DMS153 treated with DMSO at 0.1 percent for 48 hours (cell line): ENCODE results near the gene CZIB.

ENCODE experiments used
- DNase-seq: peaks from one replicate; lab custom pipeline; 2025; ENCODE audit not compliant: unreplicated experiment; lab: John Stamatoyannopoulos, UW

The CZIB gene

DNA sequence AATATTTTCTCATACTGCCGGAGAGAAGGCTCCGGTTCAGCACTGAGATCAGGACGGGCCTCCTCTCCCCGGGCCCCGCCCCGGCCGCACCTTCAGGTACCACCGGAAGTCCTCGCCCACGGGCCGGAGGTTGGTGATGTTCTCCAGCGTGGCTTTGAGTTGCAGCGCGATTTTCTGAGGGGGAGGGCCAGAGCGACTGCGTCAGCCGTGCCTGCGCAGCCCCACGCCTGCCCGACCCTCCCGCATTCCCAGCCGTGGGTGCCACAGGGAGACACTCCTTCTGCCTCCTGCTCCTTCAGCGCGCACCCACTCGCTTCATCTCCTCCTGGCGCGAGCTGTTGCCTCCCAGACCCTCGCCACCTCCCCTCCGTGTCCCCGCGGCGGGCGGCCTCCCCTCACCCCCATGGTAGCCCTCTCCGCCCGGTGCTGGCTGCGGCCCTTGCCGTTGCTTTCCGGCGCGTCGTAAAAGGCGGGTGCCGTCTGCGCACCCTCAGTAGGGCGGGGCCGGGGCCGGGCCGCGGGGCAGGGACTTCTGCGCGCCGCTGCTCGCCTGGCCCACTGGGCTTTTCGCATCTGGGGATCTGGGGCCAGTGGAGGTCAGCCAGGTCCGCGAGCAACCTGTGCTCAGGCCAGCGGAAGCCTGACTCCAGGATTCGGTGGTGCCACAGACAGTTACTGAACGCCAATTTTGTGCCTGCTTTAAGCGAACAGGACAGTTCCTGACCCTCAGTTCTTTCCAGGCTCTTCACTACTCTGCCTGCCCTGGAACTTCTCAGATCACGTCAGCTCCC is at the start of gene CZIB:
CZIB (minus strand) TSS at position 464 of the 791 bp plus-strand sequence; CDS start at position 405, 59 bp downstream.
- peak; percentile 77 for DNase-seq

DNA sequence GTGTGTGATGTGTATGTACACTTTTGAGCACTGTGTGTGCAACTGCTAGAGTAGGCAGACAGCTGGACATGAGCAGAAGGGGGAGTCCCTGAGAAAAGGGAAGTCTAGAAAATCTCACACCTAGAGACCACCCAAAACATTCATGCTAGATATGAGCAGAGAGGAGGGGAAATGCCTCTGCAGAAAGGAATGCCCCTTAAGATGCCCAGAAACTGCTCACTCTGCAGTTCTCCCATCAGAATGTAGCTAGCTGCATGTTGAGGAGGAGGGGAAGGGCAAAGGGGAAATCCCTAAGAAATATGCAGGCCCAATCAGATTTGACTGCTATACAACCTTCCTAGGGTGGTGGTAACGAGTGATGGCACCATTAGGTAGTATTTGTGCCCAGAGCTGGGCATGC is 49.7 kb upstream of the CZIB start:
- no peak for DNase-seq

DNA sequence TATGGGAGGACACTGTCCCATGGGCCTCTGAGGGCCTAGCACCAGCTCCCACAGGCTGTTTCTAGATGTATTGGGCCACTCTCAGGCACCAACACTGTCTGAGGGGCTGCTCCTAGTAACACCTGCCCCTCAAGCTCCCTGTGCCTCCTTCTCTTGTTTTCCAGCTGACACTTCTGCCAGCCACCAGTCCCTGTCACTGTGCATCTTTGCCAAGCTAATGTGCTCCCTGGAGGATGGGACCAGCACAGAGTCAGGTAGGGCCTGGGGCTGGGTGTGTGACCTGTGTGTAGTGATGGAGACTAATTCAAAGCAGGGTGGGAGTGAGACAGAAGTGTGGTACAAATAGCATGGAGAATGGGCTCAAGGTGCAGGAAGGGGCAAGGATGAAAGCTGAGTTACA is 47.3 kb upstream of the CZIB start:
- DNase-seq: no peak

DNA sequence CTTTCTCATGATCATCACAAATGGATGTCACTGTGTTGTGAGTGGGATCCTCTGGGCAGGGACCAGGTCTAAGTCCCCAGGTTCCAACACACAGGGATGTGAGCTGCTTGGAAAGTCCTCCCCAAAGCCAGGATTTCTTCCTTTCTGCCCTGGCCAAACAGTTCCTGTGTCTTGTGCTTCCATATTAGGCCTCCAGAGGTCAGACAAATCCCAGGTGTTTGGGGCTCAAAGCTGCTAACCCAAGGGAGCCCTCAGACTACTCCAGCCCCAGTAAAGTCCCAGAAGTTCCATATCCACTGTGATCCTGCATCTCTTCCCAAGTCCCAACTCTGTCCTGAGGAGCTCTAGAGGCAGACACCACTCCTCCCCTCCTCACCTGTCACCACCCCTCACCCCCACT is 45.6 kb upstream of the CZIB start:
- peak; percentile 2 for DNase-seq

DNA sequence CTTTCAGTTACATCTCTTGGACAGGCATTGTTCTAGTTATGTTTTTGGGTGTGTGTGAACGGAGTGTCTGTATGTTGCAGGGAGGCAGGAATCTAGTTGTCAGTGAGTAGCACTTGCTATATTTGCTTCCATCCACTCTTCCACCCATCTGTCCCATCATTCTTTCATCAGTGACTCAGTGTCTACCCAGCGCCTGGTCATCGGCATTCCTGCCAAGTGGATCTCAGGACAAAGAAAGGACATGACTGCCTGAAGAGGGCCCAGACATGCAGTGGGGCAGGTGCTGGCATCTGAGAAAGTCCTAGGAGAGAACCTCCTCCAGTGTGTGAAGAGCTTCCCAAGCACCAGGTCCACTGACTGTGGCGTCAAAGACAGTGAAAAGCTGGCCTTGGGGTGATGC is 45.1 kb upstream of the CZIB start:
- no peak for DNase-seq

DNA sequence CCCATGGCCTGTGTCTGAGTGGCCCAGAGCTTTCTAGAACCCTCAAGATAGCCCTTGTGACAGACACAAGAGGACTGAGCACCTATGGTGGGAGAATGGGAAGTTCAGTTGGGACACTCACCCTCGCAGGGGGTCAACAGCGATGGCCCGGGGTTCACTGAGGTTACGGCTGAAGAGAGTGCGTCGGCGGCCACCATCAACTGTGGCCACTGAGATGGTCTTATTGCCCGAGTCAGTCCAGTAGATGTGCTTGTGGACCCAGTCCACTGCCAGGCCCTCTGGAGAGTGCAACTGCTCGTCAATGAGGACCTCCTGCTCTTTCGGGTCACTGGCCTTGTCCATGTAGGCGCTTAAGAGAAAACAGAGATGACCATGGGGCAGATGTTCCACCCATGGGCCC is 43.6 kb upstream of the CZIB start:
- no peak for DNase-seq

DNA sequence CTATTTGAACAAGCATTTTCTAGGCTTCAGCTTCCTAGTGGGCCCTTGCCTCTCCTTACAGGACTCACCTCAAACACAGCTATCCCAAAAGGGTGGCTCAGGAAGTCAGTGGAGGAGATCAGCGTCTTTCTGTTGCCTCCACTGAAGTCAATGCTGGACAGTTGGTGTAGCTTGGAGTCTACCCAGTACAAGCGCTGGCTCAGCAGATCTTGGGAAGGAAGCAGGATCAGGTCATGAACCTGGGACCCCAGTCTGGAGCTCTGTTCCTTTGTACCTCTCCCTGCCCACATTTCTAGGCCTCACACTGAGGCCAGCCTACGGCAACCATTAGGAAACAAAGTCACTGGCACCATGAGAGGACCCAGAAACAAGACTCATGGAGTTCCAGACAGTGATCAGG is 41.6 kb upstream of the CZIB start:
- no peak for DNase-seq

DNA sequence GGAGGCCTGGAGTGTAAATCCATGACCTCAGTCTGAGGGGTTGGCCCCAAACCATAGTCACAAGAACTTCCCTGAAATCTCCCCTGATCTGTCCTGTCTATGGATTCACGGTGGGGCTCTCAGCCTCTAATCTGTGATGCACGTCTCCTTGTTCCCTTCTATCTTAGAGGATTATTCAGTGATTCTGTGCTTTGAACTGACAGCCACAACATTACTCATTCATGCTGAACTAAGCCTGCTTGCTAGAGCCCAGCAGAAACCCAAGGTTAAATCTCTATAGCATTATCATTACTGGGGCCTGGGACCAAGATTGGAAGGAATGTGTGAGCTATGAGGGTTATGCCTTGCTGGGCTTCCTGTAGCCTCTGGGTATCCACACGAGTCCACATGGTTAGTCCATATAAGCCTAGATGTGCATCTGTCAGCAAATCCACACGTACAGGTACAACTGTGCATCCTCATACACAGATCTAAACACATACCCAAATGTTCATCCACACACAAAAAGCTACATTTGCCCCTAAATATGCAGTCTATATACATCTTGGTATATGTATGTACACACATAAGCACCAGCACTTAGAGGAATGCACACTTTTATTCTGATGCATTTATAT is 40.3 kb upstream of the CZIB start:
- no peak for DNase-seq

DNA sequence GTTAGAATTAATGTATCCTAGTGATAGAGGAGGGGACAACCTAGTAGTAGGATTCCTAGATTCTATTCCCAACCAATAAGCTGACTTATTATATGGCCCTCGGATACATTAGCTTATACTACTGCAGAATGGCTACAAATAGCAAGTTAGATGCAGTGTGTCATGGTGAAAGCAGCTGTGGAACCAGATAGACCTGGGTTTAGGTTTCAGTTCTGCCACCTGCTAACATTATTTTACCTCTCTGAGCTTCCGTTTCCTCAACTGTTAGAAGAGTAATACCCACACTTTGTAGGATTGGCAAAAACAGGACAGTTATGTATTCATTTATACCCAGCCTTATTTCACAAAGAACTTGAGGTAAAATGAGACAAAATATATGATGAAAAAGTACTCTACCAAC is 39.5 kb upstream of the CZIB start:
- no peak for DNase-seq

DNA sequence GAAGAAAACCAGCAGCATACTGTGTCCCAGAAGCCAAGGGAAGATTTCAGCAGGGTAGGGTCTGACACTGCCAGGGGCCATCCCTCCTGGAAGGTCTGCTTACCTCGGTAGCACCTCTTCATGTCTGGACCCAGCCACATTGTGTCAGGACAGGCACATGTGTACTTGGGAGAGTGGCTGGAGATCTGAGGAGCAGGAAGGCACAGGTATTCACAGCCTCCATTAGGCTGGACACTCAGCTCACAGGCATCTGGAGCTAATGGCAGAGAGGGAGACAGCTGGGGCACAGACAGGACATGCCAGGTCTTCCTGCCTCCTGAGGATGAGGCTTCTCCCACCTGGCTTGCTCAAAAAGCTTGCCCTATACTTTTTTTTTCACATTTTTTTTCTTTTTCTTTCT is 37.8 kb upstream of the CZIB start:
- DNase-seq: no peak

DNA sequence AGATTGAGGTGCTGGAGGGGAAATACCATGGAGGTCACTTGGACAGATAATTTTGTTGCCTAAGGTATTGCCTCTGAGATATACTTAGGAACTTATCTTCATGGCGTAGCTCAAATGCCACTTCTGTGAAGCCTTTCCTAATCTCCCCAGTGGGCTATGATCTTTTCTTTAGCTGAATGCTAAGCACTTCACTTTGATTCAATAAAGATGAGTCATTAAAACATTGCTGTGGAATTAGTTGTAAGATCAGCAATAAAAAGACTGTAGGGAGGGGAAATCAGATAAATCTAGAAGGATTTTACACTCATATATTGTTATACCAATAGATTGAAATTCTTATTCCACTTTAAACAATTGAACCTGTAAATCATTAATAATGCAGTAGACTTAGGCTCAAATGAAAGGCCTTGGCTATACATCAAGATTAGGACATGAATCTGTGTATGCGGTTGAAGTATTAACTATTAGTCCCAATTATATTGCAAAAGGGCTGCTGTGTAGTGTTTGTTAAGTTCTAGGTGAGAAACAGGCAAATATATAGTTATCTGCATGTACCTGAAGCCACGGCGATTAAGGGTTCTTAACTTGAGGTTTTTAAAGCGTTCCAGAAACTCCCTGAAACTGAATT is 37.1 kb upstream of the CZIB start:
- no peak for DNase-seq

DNA sequence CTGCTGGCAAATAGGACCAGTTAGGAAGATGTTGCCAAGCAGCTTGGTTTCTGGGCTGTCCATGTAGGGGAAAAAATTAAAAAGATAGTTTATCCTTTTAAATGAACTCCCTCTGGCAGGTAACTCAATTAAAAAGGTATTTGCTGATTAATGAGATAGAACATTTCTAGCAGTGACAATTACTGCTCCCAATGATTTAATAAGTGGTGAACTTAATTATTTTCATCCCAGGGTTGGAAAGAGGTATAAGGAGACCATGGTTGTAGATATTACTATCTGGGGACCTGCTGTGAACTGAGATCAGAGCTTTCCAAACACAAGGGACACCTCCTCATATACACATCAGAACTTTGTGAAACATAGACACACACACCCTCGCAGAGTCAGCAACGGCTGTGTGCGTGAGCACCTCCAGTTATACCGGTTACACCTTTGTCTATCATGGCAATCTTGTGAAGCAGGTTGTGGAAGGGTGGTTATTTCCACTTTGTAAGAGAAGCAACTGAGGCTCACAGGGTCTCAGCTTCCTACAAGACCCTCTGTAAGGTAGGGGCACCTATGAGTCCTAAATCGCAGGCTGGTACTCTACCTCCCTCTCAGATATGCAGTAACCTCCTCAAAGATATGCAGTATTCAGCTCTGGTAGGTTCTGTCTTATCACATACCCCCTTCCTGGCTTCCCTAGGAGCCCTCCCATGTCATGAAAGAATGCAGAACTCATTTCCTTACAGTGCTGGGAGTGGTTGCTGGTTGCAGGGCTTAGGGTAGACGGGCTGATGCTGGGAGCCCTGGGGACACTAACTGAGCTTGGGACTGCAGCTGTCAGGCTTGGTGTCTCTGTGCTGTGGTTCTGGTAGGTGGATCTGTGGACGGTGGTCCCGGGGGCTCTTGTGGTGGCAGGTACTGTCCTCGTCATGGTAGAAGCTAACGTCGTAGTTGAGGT is 36.3 kb upstream of the CZIB start:
- no peak for DNase-seq

DNA sequence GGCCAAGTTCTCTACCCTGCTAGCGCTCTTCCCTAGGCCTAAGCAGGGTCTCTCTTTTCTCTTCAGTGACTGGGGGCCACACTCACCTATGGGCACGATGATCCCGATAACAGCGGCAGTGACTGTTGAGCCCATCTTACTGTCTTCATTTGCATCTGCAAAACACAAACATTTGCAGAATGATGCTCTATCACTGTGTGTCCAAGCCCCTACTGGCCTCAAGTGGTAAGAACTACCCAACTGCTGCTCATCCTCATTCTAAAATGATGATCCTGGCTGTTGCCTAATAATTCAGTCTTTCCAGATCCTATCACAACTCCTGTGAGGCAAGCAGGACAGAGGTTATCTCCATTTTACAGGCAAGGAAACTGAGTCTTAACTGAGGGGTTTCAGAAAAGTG is 34.6 kb upstream of the CZIB start:
- DNase-seq: no peak

DNA sequence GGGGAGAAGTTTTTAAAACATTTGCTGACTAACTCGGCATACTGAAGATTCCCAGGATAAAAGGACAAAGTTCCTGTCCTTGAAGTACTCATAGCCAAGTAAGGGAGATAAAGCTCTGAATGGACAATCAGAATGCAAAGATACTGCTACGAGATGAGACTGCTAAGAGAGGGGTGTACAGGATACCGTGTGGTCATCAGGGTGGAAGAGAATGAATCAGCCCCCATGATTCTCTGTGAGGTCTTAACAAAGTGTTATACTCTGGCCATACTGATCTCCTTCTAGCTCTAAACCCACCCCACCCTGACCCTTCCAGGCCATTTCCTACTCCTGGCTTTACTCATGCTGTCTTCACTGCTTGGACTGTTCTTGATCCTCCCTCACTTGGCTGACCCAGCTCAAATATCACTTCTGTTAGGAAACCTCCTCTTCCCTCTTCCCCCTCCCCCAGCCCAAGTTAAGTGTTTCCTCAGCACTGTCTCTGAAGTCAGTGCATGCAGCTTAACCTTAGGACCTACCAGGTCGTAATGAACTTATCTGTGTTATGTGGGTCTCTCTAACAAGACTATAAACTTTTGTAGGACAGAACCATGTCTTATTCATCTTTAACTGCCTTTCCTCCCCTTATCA is 33.7 kb upstream of the CZIB start:
- DNase-seq: no peak

DNA sequence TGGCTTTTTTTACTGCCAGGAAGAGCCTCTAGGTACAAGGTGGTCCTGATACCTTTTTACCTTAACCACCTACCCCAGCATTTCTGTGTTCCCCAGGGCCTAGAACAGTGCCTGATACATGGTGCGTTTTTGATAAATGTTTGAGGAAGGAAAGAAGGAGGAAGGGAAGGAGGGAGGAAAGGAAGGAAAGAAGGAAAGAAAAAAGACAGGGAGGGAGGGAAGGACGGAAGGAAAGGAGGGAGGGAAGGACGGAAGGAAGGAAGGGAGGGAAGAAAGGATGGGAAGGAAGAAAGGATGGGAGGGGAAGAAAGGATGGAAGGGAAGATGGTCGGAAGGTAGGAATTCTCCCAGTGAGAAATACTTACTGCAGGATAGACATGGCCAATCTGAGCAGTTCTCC is 29.9 kb upstream of the CZIB start:
- no peak for DNase-seq

DNA sequence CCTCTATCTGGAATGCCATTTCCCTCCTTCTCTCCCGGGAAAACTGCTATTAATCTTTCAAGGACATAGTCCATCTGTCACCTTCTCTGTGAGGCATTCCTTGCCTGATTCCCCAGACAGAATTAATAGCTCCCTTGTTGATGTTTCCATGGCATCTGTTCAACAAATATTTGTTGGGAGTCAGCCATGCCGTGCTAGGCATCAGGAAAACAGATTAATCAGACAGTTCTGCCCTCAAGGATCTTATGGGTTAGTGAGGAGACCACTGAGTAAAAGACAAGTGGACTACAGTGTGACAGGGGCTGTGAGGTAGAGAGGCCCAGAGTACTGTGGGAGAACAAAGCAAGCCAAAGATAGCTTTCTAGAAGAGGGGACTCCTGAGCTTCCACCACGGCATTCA is 29.3 kb upstream of the CZIB start:
- DNase-seq: no peak

DNA sequence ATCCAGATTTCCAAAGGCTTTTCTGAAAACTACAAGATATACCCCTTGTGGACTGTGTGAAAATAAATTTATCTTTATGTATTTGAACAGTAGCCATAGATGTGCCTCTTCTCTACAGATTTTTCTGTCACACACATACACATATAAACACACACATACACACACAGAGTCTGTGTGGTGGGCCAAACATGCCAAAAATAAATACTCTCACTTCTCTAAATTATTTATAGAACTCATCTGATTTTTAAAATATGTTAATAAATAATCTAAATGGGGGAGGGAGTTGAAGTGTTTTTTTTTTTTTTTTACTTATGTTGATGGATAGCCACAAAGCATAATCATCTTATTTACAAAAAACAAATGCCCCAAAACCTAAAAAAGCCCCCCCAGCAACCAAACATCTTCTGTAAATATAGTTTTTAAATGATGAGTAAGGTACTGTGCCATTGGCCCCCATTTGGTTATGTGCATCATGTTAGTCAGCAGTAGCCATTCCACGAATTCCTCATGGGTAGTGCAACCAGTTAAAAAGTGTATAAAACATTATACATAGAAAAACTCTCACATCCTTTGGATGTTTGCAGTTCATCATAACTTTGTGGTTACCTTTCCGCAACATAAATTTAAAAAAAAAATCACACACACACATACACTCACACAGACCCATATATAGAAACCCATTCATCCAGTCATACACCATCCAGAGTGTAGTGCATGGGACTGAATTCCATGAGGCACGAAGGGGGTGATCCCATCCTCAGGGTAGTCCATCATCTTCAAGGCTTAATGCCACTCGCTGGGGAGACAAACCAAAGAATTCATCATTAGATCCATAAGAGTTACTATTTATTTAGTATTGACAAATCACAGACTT is 26.1 kb upstream of the CZIB start:
- no peak for DNase-seq

DNA sequence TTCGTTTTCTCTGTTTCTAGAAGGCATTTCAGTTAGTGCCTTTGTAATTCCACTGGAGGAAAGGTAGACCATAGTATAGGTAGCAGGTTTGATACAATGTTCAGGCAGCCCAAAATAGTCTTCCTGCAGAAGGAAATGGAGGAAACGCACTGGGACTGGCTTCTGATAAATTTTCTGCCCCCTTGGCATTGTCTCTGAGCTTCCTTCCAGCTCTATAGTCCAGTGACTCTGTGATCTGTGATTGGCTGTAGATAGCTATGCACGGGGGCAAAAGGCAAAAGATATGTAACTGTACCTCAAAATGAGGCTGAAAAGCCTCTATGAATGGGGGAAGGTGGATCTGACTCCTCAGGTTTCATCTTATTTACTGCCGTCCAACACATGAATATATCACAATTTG is 23.7 kb upstream of the CZIB start:
- no peak for DNase-seq

DNA sequence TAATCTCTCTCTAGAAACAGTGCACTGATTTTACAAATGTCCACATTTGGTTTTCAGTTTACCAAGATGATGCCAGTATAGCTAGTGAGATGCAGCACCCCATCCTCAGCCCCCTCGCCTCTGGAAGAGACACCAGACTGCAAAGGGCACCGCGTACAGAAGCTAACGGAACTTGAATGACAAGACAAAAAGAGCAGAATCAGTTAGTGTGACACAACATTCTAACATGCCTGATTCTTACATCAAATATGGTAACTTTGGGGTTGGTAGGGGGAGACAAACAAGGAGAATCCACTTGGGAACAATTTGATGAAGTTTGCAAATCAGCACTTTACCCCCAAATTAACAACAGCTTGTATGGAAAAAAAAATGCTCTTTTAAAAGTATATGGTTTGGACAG is 21.9 kb upstream of the CZIB start:
- no peak for DNase-seq

DNA sequence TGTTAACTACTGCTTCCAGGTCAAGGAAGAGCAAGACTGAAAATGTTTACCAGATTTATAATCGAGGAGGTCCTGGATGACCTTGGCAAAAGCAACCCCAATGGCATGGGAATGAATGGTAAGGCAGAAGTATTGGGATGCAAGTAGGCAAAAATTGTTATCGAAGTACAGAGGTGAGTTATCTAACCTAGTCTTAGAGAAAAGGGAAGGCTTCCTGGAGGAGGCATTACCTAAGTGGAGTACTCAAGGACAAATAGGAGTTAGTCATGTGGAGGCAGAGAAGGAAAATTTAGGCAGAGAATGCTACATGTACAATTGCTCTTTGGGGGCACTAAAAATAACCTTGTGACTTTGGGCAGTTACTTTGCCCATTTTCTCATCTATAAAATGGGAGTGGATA is 21.4 kb upstream of the CZIB start:
- no peak for DNase-seq
